HG02943 (cell line): ENCODE results near the gene PDZRN3.

Experiments
- ATAC-seq: cut with Tn5 transposase; IDR thresholded peaks from one replicate; pipeline ENCODE4 v1.9.1; 2021; ENCODE audit warnings: mild to moderate bottlenecking, low read depth, moderate library complexity; ENCODE audit not compliant: unreplicated experiment

The PDZRN3 gene

DNA sequence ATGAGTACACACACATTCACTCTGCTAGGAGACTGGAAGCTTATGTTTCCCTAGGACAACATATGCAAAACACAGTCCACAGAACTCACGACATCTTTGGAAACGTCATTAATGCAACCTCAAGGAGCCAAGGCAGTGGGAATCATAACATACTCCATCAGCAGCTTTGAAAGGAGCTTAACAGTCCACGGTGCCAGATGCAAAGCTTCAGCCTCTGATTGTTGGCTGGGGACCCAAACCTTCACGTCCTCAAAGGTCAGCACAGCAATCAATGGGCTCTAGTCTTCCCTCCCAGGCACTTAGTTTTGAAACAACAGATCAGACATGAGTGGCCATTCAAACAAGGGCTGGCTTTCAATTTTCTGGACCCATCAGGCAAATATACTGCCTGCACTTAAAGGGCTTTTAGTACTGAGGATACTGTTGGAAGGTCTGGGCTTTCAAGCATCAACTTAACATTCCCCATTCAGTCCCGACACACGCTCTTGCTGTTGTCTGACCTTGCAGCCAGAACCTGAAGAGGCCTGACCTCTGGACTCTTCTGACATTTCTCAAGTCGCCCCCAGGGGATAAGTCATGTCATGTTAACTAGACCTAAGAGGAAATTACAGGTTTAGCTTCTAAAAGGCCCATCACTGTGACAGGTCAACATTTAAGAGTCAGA lies 223.0 kb downstream of the PDZRN3 start:
- no peak for ATAC-seq

DNA sequence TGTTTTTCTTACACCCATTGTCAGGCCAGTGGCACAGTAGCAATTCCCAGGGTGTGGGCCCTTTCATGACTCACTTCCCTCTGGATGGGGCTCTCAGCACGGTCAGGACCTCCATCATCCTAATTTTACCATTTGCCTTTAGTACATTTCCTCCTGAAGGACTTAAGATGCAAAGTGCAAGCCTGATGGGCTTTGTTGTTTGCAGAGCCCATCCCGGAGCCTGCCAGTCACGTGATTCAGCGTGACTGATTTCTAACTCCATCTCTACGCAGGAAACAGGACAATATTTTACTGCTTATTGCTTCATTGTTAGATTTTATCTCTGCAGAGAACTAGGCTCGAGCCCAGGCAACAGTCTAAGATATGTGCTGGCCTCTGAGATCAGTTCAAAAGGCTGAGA lies 223.7 kb downstream of the PDZRN3 start:
- ATAC-seq = no peak

DNA sequence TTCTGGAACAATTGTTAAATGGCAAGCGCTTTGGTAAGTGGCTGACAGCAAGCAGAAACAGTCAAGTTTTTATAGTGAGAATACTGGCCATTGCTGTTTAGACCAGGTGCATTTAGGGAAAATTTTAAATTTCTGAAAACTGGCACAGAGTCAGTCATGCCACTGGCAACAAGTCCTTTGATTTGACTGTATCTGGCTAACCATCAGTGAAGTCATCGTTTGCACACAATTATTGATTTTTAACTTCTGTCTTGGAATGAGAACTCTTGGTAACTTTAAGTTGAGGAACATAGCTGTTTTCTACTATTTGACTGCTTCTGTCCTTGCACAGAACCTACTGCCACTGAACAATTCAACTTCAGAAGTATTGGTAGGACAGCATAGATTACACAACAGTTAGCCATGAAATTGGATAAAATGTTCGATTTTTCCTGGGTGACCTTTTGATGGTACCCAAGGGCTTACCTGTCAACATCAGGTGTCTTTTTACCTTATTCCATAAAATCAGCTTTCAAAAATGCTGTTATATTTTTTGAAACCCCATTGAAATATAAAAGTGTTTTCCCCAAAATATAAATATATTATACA lies 225.0 kb downstream of the PDZRN3 start:
- ATAC-seq = no peak

DNA sequence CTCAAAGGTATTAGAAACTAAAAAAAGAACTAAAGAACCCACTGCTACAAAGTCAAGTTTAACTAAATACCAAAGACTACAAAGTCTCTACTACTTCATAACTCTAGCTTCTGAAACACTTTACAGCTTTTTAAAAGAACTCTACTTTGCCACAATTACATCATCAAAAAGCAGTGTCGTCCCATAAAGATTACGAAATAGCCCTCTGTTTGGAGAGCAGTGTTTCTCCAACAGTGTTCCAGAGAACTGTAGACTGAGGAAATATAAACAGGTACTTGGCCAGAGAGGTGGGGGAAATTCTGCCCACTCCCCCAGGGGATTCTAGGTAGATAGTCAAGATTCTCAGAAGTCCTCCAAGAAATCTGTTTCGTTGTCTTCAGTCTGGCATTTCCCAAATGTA lies 225.6 kb downstream of the PDZRN3 start:
- ATAC-seq = no peak

DNA sequence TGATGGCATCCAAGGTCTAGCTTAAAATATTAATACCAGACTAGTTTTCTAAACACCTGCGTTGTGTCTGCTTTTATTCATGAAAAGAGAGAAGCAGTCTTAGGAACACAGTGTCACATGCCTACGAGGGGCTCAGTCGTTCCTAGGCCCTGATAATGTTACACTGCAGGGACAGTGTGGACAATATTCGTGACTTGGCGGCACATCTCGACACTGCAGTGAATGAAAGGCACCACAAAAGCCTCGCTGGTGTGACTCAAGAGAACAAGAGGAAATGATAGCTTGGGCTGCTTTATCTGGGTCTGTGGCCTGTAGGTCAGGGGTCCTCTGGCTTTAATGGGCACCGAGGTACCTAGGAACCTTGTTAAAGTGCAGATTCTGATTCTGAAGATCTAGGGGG lies 226.7 kb downstream of the PDZRN3 start:
- ATAC-seq = no peak

DNA sequence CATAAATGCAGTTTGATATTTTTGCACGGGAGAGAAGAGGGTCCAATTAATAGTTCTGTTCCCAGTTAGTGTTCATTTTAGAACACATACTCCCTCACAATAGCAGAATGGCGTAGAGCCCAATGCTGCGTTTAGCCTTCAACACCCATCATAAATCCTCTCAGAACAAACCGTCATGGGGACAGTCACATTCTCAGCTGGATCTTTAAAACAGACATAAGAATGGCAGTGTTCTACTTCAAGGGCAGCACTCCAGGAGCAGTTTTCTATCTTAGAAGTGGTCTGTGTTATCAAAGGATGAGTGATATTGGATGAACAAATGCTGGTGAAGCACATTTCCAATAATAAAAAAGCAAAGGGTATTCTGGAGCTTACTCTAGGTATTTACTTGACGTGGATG lies 230.5 kb downstream of the PDZRN3 start:
- ATAC-seq = no peak

DNA sequence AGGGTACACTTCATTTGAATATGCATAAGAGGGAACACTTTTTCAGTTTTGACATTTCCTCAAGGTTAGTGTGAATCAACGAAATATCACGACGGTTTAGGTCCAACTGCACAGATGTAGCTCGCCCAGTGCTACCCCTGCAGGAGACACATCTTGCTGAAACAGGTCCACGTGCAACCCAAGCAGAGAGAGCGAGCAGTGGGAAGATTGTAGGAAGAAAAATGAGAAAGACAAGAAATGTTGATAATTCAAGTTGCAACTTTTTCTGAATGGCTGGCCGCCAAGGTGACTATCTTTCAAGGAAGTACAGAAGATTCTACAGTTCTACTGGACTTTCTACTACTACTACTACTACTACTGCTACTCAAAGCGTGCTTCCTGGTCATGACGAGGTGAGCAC lies 231.7 kb downstream of the PDZRN3 start:
- ATAC-seq = no peak

DNA sequence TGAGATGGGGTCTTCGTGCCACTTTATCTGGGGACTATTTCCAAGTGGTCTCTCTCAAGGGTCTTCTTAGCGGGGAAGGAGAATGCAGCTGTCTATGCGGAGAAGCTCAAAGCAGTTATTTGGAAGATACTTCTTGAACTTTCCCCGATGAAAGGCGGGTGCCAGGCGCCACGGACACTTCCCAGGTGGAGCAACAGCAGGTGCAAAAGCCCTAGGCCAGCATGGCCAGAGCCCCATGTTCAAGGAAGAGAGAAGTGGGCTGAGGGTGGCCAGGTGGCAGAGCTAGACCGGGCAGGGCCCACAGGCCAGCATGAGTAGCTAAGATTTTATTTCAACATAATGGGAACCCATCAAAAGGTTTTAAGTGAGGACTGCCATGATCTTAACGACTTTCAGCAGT lies 232.8 kb downstream of the PDZRN3 start:
- ATAC-seq = no peak

DNA sequence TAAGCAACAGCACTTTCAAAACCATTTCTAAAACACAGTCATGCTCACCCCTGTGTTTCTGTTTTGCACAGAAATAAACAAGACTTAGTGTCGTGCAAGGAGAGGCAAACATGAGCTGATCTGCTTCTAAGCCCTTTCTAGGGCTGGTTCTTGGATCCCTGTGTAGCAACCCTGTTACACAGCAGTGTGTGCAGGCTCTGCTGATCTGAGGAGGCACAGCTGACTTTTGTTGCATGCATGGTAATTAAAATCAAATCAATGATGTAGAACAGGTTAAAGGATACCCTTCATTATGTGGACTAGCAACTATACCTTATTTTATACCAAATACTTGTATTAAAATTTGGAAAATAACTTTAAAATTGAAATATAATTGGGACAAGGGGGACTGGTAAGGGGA lies 234.8 kb downstream of the PDZRN3 start:
- ATAC-seq = no peak

DNA sequence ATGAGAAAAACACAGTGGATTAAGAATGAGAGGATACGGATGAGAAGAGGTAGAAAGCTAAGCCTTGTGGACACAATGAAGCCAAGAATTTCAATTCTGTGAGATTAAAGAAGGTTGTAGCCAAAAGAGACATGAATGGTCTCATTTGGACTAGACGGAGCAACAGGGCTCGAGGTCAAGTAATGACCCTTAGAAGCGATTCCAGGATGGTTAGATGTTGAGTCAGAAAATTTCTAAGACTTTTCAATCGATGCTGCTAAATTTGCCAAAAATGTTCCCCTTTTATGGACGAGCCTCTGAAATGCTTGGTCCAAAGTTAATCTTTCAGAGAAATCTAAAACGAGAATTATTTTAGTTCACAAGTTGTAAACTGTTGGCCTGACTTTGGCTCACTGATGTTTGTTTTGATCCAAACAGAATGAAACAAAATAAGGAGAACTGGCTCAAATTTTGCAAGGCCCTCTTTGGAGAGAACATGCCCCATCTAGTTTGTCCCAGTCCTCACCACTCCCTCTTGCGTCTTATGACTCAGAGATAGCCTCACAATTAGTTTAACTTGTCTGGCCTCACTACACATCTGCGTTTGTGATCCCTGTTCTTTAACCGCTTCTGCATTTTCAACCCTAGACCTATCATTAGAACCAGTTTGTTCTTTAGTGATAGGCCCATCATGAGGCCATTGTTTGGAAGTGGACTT lies 235.5 kb downstream of the PDZRN3 start:
- no peak for ATAC-seq

DNA sequence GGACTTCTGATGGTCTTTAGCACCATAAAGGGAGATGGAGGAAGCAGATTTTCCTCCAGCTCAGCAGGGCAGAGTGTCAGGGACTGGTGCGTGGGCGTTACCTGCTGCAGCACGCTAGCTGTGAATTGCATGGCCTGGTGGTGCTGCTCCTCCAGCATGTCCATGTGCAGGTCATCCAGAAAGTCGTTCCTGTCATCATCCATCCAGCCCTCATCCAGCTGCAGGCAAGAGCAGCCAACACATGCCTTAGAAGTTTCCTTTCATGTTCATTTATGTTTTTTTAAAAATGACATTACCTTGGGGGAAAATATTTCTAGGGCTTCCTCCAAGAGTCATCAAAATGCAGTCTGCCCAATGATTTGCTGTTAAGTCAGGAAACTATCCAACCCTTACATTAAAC lies 239.2 kb downstream of the PDZRN3 start:
- ATAC-seq = no peak

DNA sequence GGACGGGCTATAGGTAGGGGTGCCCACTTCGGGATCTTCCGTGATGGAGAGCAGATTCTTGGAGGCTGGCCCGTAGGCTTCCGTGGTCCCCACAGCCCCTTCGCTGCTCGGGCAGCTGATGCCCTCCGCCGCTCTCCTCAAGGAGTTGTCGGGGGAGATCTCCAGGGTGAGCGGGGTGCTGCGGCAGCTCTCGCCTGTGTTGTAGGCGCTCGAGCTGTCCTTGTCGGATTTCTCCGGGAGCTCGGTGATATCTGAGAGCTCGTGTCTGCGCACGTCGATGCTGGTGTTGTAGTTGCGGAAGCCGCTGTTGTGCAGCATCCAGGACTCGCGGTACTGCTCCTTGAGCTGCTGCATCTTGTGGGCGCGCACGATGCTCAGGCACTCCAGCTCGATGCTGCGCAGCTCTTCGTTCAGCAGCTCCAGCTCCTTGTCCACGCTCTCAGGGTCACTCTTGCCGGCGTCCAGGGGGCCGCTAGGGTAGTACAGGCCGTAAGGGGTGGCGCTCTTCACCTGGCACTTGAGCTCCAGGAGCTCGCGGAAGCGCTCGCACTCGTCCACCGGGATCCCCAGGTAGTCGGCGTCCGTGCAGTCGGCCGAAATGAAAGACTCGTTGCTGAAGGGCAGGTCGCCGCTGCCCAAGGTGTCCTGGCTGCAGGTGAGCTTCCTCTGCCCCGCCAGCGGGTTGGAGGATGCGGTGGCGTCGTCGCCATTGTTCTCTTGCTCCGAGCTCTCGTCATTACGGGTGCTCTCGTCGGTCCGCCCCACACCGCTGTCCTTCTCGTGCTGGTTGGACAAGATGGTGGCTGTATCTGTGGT lies 240.4 kb downstream of the PDZRN3 start:
- ATAC-seq = no peak

DNA sequence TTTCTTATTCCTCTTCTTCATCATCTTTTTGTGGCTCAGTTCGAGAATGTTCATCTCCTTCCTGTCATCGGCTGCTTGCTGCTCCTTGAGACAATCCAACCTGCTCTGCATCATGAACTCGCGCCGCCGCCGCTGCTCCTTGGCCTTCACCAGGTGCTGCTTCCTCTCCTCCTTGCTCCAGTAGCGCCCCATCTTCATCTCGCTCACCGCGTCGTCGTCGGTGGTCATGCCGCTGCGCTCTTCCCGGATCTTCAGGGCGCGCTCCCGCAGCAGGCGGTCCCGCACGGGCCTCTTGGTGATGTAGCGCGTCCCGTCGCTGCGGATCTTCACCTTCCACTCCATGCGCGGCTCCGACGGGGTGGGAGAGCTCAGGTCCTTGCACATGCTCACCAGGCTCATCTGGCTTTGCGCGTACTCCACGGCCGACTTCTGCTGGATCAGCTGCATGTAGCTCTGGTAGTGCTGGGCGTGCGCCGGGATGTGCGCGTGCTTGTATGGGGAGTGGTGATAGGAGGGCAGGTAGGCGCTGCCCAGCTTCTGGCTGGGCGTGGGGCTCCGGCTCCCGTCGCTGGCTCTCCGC lies 241.2 kb downstream of the PDZRN3 start:
- ATAC-seq = no peak

DNA sequence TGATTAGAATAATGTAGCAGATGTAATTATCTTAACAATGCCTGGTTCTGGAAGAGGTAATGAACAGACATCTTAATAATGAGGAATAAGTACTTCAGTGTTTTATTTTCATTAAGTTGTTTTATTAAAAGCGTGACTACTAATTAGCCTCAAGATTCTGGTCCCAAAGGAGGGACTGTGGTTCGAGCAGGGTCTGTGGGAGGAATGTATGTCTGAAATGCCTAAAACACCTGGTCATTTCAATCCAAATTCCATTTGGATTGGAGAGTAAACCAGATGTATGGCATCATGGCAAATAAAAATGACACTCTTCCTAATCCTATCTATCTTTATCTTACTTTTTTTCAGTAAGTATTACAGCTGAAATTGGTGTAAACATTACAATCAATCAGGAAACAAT lies 243.2 kb downstream of the PDZRN3 start:
- ATAC-seq = no peak

DNA sequence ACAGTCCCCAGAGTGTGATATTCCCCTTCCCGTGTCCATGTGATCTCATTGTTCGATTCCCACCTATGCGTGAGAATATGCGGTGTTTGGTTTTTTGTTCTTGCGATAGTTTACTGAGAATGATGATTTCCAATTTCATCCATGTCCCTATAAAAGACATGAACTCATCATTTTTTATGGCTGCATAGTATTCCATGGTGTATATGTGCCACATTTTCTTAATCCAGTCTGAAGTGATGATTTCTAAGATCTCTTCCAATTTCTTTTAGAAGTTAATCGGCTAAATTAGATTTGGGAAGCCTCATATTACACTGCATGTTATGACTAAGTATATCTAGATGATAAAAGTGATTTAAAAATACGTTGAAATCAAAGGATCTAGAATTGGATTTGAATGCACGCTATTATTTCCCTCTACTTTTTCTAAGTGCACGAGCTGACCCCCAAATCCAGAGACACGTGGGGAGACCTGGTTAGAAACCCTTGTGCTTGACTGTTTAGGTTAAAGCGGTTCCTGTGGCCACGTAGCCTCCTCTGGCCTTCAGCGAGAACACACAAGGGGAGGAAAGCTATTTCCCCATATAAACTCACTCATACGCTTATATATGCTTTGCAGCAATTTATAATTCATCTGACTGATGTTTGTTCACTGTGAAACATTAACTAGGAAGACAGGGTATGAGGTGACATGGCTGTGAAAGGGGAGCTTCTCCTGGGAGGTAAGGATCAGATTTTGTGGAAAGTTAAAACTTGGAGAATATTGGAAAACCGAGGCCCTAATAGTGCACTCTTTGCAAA lies 243.8 kb downstream of the PDZRN3 start:
- ATAC-seq = no peak

DNA sequence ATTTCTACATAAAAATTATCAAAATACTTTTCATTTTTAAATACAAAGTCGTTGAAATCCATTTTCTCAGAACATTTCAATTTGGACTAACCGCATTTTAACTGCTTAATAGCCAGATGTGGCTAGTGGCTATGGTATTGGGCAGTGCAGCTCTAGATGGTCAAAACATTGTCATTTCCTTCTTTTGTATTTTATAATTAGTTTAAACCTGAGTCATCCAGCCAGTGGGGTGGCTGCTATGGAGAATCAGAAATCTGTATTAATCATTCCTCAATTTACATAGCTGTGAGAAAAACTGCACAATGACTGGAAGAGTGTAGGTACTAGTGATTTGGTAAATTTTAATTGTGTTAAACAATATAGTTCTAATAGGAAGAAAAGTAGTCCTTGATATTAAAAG lies 245.3 kb downstream of the PDZRN3 start:
- no peak for ATAC-seq

DNA sequence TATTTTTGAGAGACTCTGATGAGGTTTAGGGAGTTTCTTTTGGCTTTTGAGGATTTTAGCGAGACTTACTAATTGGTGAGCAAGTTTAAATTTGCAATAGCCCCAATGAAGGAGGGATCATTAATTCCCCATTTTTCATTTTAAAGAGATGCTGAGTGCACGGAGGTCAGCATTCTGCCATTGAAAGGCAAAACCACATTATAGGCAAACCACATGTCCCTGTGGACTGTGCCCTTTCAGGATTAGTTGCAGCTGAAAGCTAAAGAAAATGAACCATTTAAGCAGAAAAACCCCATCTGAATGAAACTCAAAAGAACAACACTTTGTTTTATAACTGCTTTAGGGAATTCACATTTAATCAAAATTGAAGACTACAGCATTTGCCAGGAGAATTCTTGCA lies 246.5 kb downstream of the PDZRN3 start:
- ATAC-seq = no peak

DNA sequence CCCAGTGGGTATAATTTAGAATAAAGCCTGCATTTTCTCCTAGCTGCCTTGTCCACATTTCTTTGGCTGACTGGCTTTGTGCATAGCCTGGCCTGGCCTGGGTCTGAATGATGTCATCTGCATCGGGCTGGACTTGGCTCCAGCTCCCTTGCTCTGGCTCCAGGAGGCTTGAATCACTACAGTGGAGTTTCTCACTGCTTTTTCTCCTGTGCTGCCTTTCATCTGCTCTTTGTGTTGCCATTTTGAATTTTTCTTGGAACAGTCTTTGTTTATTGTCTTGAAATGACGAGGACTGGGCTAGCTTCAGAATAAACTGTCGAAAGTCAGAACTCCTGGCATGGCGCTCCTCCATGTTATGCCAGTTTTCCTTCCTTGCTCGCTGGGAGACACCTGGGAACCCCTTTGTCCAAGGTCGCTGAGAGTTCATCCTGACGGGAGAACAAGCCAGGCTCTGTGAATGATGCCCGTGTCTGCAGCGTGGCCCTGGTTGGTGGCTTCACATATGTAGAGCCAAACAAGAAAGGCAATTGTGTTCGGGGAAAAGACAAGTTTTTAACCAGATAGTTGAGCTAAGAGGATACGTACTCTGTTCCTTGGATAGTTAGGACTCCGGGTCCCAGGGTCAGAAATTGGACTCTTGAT lies 258.9 kb downstream of the PDZRN3 start:
- ATAC-seq = no peak

DNA sequence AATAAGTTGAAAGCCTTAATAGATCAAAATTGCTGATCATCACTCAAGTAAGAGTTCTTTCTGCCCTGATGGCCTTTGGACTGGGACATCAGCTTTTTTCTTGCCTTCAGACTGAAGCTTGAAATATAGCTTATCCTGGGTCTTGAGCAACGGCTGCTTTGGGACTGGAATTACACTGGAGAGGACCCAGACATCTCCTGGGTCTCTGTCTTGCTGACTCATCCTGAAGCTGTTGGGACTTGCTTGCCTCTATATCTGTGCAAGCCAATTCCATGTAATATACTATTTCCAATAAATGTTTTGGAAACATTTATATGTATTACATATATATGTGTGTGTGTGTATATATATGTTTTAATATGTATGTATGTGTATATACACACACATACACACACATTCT lies 260.2 kb downstream of the PDZRN3 start:
- no peak for ATAC-seq

DNA sequence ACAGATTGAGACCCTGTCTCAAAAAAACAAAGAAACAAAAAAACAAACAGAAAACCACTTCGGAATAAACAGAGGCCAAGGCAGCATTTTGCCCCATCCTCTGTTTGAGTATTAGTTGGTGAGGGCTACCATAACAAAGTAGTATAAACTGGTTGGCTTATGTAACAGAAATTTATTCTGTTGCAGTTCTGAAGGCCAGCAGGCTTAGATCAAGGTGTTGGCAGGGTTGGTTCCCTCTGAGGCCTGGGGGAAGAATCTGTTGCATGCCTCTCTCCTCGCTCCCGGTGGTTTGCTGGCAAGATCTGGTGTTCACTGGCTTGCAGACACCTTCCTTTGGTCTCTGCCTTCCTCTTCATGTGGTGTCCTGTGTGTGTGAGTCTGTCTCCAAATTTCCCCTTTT lies 261.6 kb downstream of the PDZRN3 start:
- ATAC-seq = no peak
